AG04450 (cell line): ENCODE measurements around the gene CEP350. TPM values are rescaled to one million over a fixed set of nuclear protein-coding genes. Genes with fewer than 3 reads are reported as not detected.

Source experiments
- CTCF ChIA-PET: fragments of 300-600, 350-600 bp; formaldehyde crosslinking; extraction: SDS; loops from one replicate; lab custom pipeline; 2022; ENCODE audit warnings: antibody characterized with exemption, inconsistent platforms; lab: Charles Lee
- POLR2A ChIA-PET: fragments of 350-600 bp; formaldehyde crosslinking; extraction: SDS; loops from one replicate; lab custom pipeline; 2021; ENCODE audit warnings: antibody characterized with exemption, inconsistent platforms; lab: Yijun Ruan, JAX
- DNase-seq: peaks from one replicate; pipeline ENCODE4 v3.0.0-alpha.2; 2011; ENCODE audit warnings: low read depth, low spot score
- H3K27ac ChIP-seq: one replicate; pipeline ENCODE4 v1.5.1; 2012; ENCODE audit warnings: low read depth, low read length, control low read depth
- H3K27me3 ChIP-seq: one replicate; pipeline ENCODE4 v1.6.0; 2012; ENCODE audit warnings: low read length; ENCODE audit not compliant: control insufficient read depth, insufficient read depth
- H3K4me3 ChIP-seq: 2 replicates; pipeline ENCODE4 v1.5.1; 2011; ENCODE audit warnings: mild to moderate bottlenecking, low read depth, low read length, control low read depth
- H3K9me3 ChIP-seq: 2 replicates; pipeline ENCODE4 v1.5.1; 2012; ENCODE audit warnings: low read length; ENCODE audit not compliant: control insufficient read depth, insufficient read depth
- polyA plus RNA-seq: library from polyadenylated mRNA; depleted of rRNA; stranded (reverse); fragments of >200 nt; gene quantifications from 2 replicates; pipeline ENCODE4 v1.2.3, GENCODE V29; 2011
- TF ChIP-seq, protein P1 (sequence below): IDR thresholded peaks from 2 replicates; pipeline ENCODE4 v1.5.1; 2011; ENCODE audit warnings: low read depth, low read length, control low read depth, inconsistent platforms

Gene CEP350
- polyA plus RNA-seq, 1 experiment: 18.2 TPM

DNA sequence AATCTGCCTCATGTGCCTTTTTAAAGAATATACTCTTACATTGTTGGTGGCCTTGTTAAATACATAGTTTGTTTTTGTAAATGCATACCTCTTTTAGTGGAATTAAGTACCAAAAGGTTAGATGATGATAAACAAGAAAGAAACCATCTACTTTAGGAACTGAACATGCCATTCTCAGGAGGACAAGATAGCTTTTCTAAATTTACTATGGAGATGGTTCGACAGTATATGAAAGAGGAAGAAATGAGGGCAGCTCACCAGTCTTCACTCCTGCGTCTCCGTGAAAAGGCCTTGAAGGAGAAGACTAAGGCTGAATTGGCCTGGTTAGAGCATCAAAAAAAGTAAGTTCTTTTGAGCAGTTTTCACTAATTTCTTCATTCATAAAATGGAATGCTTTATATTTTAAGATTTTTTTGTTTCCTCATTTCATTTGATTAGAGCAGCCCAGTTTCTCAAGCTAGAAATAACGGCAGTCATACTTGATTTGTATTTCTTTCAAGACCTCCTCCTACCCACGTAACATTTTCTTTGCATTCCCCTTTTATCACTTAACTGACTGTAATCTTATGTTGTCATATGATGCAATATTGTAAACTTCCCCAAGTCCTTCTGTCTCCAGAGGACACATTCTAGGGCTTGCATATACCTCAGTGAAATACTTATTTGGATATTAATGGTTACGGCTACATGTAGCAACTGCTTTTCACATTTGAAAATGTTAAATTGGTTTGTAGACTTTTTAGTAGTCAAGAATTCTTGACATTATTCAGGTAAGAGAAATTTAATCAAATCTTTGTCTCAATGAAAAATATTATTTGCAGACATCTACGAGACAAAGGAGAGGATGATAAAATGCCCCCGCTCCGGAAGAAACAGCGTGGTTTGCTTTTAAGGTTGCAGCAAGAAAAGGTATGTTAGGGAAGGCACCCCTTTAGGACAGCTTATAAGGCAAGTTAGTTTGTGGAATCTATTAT lies 99.3 kb downstream of the CEP350 start:
- no peak overlapping the region for H3K27ac ChIP-seq
- DNase-seq: no peak
- ChIA-PET POLR2A (interaction anchor here (0.6 kb wide), 1 partner anchor 24 kb away, joined by 4 read pairs; no protein-coding TSS in a partner anchor), CTCF (no interaction called here)
- no peaks in the 10 kb centered on the region for H3K9me3 ChIP-seq
- H3K27me3 ChIP-seq: no peaks in the 10 kb centered on the region
- H3K4me3 ChIP-seq: no peak overlapping the region
- TF ChIP-seq, protein P1, sequence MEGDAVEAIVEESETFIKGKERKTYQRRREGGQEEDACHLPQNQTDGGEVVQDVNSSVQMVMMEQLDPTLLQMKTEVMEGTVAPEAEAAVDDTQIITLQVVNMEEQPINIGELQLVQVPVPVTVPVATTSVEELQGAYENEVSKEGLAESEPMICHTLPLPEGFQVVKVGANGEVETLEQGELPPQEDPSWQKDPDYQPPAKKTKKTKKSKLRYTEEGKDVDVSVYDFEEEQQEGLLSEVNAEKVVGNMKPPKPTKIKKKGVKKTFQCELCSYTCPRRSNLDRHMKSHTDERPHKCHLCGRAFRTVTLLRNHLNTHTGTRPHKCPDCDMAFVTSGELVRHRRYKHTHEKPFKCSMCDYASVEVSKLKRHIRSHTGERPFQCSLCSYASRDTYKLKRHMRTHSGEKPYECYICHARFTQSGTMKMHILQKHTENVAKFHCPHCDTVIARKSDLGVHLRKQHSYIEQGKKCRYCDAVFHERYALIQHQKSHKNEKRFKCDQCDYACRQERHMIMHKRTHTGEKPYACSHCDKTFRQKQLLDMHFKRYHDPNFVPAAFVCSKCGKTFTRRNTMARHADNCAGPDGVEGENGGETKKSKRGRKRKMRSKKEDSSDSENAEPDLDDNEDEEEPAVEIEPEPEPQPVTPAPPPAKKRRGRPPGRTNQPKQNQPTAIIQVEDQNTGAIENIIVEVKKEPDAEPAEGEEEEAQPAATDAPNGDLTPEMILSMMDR: no peak

DNA sequence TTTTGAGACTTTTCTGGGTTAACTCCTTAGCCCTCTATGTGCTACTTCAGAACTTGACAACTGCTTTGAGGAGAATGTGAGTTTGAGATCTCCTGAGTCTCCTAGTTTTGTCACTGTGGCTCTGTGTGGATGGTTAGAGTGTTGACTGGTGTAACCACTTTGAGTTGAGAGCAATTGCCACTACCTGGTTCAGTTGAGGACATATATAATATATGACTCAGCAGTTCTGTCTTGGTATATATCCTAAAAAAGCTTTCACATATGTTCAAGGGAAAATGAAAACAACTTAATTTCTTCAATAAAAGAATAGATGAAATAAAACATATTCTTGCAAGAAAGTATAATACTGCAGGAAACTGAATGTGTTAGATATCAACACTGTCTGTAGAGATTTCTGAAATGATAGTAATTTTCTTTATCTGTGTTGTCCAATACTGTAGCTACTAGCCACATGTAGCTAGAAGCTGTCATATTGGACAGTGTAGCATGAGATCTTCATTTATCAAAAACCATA lies 103.3 kb downstream of the CEP350 start:
- Histone ChIP-seq H3K27ac (no peak overlapping the region), H3K9me3 (no peaks in the 10 kb centered on the region), H3K4me3 (no peak overlapping the region), H3K27me3 (no peaks in the 10 kb centered on the region)
- CTCF ChIA-PET: no interaction called here
- TF ChIP-seq, protein P1: no peak
- POLR2A ChIA-PET: no interaction called here
- DNase-seq: no peak

DNA sequence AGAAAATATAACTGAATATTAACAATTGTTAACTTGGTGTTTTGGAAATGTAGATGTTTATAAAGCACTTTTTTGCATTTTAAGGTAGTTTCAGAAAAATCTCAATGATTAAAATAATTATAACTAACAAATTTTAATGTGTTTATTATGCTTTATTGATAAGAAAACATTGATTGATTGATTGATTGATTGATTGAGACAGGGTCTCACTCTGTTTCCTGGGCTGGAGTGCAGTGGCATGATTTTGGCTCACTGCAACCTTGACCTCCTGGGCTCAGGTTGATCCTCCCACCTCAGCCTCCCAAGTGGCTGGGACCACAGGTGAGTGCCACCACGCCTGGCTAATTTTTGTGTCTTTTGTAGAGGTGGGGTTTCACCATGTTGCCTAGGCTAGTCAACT lies 106.4 kb downstream of the CEP350 start:
- no peak overlapping the region for H3K4me3 ChIP-seq
- TF ChIP-seq, protein P1: no peak
- H3K9me3 ChIP-seq: no peaks in the 10 kb centered on the region
- ChIA-PET CTCF (no interaction called here), POLR2A (no interaction called here)
- H3K27me3 ChIP-seq: no peaks in the 10 kb centered on the region
- no peak for DNase-seq
- no peak overlapping the region for H3K27ac ChIP-seq

DNA sequence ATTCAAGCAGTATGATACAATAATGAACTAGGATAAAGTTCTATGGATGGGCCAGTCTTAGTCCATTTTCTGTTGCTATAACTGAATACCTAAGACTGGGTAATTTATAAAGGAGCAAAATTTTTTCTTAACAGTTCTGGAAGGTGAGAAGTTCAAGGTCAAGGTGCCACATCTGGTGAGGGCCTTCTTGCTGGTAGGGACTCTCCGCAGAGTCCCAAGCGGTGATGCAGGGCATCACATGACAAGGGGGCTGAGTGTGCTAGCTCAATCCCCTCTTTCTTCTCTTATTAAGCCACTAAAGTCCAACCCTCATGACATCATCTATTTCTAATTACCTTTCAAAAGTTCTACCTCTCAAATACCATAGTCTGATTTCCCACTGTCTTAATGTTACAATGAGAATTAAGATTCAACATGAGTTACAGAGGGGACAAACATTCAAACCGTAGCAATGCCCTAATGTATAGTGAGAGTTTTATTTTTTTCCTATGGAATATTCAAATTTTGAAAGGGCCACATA lies 107.9 kb downstream of the CEP350 start:
- ChIA-PET CTCF (interaction anchor here (1.6 kb wide), 1 partner anchor 117 kb away, joined by 4 read pairs; no protein-coding TSS in a partner anchor), POLR2A (no interaction called here)
- TF ChIP-seq, protein P1: no peak
- no peak for DNase-seq
- H3K9me3 ChIP-seq: no peaks in the 10 kb centered on the region
- H3K27ac ChIP-seq: no peak overlapping the region
- H3K27me3 ChIP-seq: no peaks in the 10 kb centered on the region
- H3K4me3 ChIP-seq: no peak overlapping the region

DNA sequence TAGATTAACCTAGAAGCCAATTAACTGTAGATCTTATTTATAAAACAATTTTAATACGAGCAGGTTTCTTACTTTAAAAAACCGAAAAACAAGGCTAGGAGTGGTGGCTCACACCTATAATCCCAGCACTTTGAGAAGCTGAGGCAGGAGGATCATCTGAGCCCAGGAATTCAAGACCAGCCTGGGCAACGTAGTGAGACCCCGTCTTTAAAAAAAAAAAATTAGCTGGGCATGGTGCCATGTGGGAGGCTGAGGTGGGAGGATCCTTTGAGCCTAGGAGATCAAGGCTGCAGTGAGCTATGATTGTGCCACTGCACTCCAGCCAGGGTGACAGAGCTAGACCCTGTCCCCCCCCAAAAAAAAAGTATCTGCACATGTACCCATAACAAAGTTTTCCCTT lies 110.8 kb downstream of the CEP350 start:
- no peaks in the 10 kb centered on the region for H3K27me3 ChIP-seq
- H3K9me3 ChIP-seq: no peaks in the 10 kb centered on the region
- DNase-seq: no peak
- no peak overlapping the region for H3K4me3 ChIP-seq
- TF ChIP-seq, protein P1: no peak
- H3K27ac ChIP-seq: no peak overlapping the region
- ChIA-PET CTCF (no interaction called here), POLR2A (no interaction called here)
